HL-60 (cell line): Measurements from ENCODE around the gene KLHL26.

Experiments used
- DNase-seq, 2 experiments: peaks; one replicate each; pipeline ENCODE4 v3.0.0-alpha.2; 2010 to 2020; ENCODE audit warnings: low read depth in 1 of 2, low spot score in 1 of 2
- H3K27ac ChIP-seq: fragments of 250-450 bp; sonication (Bioruptor Pico); replicated peaks from 2 replicates; pipeline ENCODE4 v1.5.1; 2020; ENCODE audit warnings: mild to moderate bottlenecking, moderate library complexity
- H3K27me3 ChIP-seq: fragments of 250-450 bp; sonication (Bioruptor Pico); 2 replicates; pipeline ENCODE4 v1.5.1; 2021; ENCODE audit warnings: mild to moderate bottlenecking, moderate library complexity; ENCODE audit not compliant: insufficient read depth, poor library complexity, severe bottlenecking
- H3K4me3 ChIP-seq: replicated peaks from 2 replicates; pipeline ENCODE4 v1.5.1; 2011; ENCODE audit warnings: mild to moderate bottlenecking, control low read depth, low read length; ENCODE audit not compliant: insufficient read depth
- GABPA ChIP-seq: IDR thresholded peaks from 2 replicates; pipeline ENCODE4 v1.6.1; 2012; ENCODE audit warnings: low read depth
- POLR2AphosphoS5 ChIP-seq: IDR thresholded peaks from 2 replicates; pipeline ENCODE4 v1.6.1; 2012; ENCODE audit warnings: low read depth
- SPI1 ChIP-seq: IDR thresholded peaks from 2 replicates; pipeline ENCODE4 v1.6.1; 2012; ENCODE audit warnings: low read depth, mild to moderate bottlenecking, borderline replicate concordance
- TF ChIP-seq, protein P1 (sequence below): IDR thresholded peaks from 2 replicates; pipeline ENCODE4 v1.6.1; 2012; ENCODE audit warnings: low read depth; ENCODE audit not compliant: insufficient replicate concordance
- TF ChIP-seq, protein P2 (sequence below): IDR thresholded peaks from one replicate; pipeline ENCODE4 v1.5.1; 2011; ENCODE audit warnings: low read length, control low read depth, inconsistent platforms; ENCODE audit not compliant: insufficient read depth

The KLHL26 gene

DNA sequence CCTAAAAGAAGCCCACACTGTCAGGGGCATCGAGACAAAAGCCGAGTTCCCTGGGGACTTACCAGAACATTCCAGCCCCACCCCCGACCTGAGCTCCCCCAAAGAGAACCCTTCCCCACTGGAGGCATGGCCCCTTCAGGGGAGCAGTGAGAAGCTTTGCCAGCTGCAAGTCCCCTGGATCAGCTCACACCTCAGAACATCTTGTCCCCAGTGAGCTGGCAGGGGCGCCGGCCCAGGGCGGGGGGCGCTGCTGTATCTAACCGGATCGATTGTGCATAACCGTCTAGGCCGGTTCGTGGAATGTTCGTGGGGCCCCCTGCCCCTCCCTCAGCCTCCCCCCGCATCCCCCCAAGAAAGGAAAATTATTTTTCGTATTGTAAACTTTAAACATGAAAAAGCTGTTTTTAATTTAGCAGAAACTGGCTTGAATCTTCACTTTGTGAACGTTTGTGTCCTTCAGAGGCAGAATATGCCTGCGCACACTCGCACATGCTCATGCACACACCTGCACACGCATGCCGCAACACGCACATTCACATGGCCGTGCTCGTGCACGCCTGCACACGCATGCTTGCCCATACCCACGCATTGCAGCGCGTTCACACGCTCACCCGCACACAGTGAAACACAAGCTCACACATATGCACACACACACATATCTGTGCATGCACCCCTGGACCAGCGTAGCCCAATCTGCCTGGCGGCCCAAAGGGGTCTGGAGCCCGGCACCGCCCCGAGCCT lies 34.6 kb downstream of the KLHL26 start:
- H3K27me3 ChIP-seq: no peaks in the 10 kb centered on the region
- no peak overlapping the region for H3K4me3 ChIP-seq
- DNase-seq: no peak
- no peak overlapping the region for H3K27ac ChIP-seq
- TF ChIP-seq, protein P1, sequence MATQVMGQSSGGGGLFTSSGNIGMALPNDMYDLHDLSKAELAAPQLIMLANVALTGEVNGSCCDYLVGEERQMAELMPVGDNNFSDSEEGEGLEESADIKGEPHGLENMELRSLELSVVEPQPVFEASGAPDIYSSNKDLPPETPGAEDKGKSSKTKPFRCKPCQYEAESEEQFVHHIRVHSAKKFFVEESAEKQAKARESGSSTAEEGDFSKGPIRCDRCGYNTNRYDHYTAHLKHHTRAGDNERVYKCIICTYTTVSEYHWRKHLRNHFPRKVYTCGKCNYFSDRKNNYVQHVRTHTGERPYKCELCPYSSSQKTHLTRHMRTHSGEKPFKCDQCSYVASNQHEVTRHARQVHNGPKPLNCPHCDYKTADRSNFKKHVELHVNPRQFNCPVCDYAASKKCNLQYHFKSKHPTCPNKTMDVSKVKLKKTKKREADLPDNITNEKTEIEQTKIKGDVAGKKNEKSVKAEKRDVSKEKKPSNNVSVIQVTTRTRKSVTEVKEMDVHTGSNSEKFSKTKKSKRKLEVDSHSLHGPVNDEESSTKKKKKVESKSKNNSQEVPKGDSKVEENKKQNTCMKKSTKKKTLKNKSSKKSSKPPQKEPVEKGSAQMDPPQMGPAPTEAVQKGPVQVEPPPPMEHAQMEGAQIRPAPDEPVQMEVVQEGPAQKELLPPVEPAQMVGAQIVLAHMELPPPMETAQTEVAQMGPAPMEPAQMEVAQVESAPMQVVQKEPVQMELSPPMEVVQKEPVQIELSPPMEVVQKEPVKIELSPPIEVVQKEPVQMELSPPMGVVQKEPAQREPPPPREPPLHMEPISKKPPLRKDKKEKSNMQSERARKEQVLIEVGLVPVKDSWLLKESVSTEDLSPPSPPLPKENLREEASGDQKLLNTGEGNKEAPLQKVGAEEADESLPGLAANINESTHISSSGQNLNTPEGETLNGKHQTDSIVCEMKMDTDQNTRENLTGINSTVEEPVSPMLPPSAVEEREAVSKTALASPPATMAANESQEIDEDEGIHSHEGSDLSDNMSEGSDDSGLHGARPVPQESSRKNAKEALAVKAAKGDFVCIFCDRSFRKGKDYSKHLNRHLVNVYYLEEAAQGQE: no peak
- TF ChIP-seq, protein P2, sequence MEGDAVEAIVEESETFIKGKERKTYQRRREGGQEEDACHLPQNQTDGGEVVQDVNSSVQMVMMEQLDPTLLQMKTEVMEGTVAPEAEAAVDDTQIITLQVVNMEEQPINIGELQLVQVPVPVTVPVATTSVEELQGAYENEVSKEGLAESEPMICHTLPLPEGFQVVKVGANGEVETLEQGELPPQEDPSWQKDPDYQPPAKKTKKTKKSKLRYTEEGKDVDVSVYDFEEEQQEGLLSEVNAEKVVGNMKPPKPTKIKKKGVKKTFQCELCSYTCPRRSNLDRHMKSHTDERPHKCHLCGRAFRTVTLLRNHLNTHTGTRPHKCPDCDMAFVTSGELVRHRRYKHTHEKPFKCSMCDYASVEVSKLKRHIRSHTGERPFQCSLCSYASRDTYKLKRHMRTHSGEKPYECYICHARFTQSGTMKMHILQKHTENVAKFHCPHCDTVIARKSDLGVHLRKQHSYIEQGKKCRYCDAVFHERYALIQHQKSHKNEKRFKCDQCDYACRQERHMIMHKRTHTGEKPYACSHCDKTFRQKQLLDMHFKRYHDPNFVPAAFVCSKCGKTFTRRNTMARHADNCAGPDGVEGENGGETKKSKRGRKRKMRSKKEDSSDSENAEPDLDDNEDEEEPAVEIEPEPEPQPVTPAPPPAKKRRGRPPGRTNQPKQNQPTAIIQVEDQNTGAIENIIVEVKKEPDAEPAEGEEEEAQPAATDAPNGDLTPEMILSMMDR: no peak
- TF ChIP-seq GABPA: no peak
- no peak for TF ChIP-seq SPI1
- no peak for TF ChIP-seq POLR2AphosphoS5

- Histone ChIP-seq H3K27ac (no peak overlapping the region), H3K4me3 (no peak overlapping the region)
- TF ChIP-seq, protein P2: no peak
- TF ChIP-seq GABPA (no peak), SPI1 (no peak), POLR2AphosphoS5 (no peak)
- TF ChIP-seq, protein P1: no peak
Observed at GRCh38 chr19:18672044-18672451, 35.2 kb downstream of the KLHL26 start.

DNA sequence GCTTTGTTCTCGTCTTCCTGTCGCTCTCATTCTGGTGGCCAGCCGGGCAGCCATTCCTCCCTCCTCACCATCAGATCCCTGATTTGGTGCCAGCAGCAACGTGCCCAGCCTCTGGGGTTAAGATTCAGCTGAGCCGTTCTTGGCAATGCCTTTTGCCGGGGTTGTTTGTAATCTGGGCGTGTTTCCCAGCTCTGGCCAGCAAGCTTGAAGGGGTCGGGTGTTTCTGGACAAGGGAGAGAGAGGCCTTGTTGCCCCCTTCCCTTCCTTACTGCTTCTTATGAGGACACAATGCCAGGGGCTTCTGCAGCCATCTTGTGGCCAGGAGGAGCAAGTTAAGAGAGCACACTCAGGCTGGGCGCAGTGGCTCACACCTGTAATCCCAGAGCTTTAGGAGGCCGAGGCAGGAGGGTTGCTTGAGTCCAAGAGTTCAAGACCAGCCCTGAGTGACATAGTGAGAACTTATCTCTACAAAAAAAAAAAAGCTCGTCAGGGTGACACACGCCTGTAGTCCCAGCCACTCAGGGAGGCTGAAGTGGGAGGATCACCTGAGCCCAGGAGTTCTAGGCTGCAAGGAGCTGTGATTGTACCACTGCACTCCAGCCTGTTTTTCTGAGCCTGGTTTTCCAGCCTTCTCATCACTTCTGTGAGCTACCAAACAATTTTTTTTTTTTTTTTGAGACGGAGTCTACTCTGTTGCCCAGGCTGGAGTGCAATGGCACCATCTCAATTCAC lies 35.9 kb downstream of the KLHL26 start:
- H3K27ac ChIP-seq: no peak overlapping the region
- DNase-seq: no peak
- TF ChIP-seq, protein P2: no peak
- TF ChIP-seq POLR2AphosphoS5 (no peak), SPI1 (no peak), GABPA (no peak)
- TF ChIP-seq, protein P1: no peak
- H3K4me3 ChIP-seq: no peak overlapping the region
- no peaks in the 10 kb centered on the region for H3K27me3 ChIP-seq

More at GRCh38 chr19:18672044-18672451, 35.2 kb downstream of the KLHL26 start:
- H3K27me3 ChIP-seq: no peaks in the 10 kb centered on the region
- DNase-seq: no peak
